HCT116 (cell line): ENCODE data around the gene USP8.

Experiments
- ATF3 ChIP-seq: IDR thresholded peaks from 2 replicates; pipeline ENCODE4 v1.6.1; 2012
- CTCF ChIP-seq, 3 experiments: fragments of 200-600 bp in 1 of 3; sonication (generic) in 1 of 3; IDR thresholded peaks in 2 of 3; conservative IDR thresholded peaks in 1 of 3; 2 replicates each; pipeline ENCODE4 v1.5.1; 2012 to 2017; ENCODE audit warnings: low read depth in 2 of 3, low read length in 2 of 3, antibody characterized with exemption in 1 of 3, borderline replicate concordance in 1 of 3, control low read depth in 1 of 3, mild to moderate bottlenecking in 1 of 3, mixed read lengths in 1 of 3, mixed run types in 1 of 3, moderate library complexity in 1 of 3; ENCODE audit not compliant: insufficient read depth in 1 of 3
- EZH2 ChIP-seq: fragments of 200-600 bp; sonication (generic); IDR thresholded peaks from 2 replicates; pipeline ENCODE4 v1.6.1; 2017; ENCODE audit warnings: antibody characterized with exemption, mixed run types
- EZH2phosphoT487 ChIP-seq: fragments of 200-600 bp; IDR thresholded peaks from 2 replicates; pipeline ENCODE4 v1.6.1; 2018; ENCODE audit warnings: antibody characterized with exemption, borderline replicate concordance
- FOSL1 ChIP-seq: IDR thresholded peaks from 2 replicates; pipeline ENCODE4 v1.6.1; 2012; ENCODE audit warnings: low read depth
- MAX ChIP-seq: IDR thresholded peaks from 2 replicates; pipeline ENCODE4 v1.6.1; 2012
- POLR2A ChIP-seq: IDR thresholded peaks from 2 replicates; pipeline ENCODE4 v1.7.0; 2011; ENCODE audit warnings: borderline replicate concordance; ENCODE audit not compliant: insufficient read depth, insufficient read length; ENCODE audit errors: extremely low read depth
- RAD21 ChIP-seq: IDR thresholded peaks from 2 replicates; pipeline ENCODE4 v1.6.1; 2012; ENCODE audit warnings: low read depth, mild to moderate bottlenecking
- REST ChIP-seq: IDR thresholded peaks from 2 replicates; pipeline ENCODE4 v1.6.1; 2012; ENCODE audit warnings: low read depth
- SIN3A ChIP-seq: IDR thresholded peaks from 2 replicates; pipeline ENCODE4 v1.6.1; 2012; ENCODE audit warnings: low read depth
- SP1 ChIP-seq: IDR thresholded peaks from 2 replicates; pipeline ENCODE4 v1.6.1; 2012; ENCODE audit warnings: low read depth
- TCF7L2 ChIP-seq: IDR thresholded peaks from 2 replicates; pipeline ENCODE4 v1.7.0; 2011; ENCODE audit warnings: borderline replicate concordance, inconsistent platforms; ENCODE audit not compliant: insufficient read depth, insufficient read length; ENCODE audit errors: extremely low read depth

- no peak for TF ChIP-seq MAX
- no peak for TF ChIP-seq CTCF (IDR thresholded peaks at IDR 0.05 in 2 of 3, conservative IDR thresholded peaks at IDR 0.05 in 1 of 3; ENCODE audit: borderline replicate concordance in 1 of 3, insufficient read depth in 1 of 3, low read depth in 2 of 3, low read length in 2 of 3)
- no peak for TF ChIP-seq FOSL1
- TF ChIP-seq POLR2A = no peak
- no peak for TF ChIP-seq EZH2
- TF ChIP-seq TCF7L2 = no peak
- no peak for TF ChIP-seq EZH2phosphoT487
- no peak for TF ChIP-seq SIN3A
- TF ChIP-seq ATF3 = no peak
- no peak for TF ChIP-seq RAD21
- TF ChIP-seq SP1 = no peak
- TF ChIP-seq REST = no peak
Observed at GRCh38 chr15:50519740-50520425, 95.7 kb downstream of the USP8 start.
